ENCODE data around the gene ENTPD5.

The ENTPD5 gene

GRCh38 chr14:73958591-73958990, 60.5 kb downstream of the ENTPD5 start:
- Histone ChIP-seq H3K9me3 (no peaks in the 10 kb centered on the region), H3K4me3 (ENCODE audit: low read depth, low read length) (no peak overlapping the region), H3K27me3 (no peaks in the 10 kb centered on the region), H3K4me1 (no peaks in the 10 kb centered on the region), H3K36me3 (peaks cover 36% of the 10 kb centered on the region)
- no peak for DNase-seq
- peak; percentile 18 for TF ChIP-seq CTCF (IDR thresholded peaks at IDR 0.05; ENCODE audit: low read depth, low read length)

- H3K9me3 ChIP-seq: no peaks in the 10 kb centered on the region
- H3K27me3 ChIP-seq: no peaks in the 10 kb centered on the region
- no peak for DNase-seq
- TF ChIP-seq CTCF (IDR thresholded peaks at IDR 0.05; ENCODE audit: low read depth, low read length): no peak
- H3K4me1 ChIP-seq: no peaks in the 10 kb centered on the region
- peaks cover 28% of the 10 kb centered on the region for H3K36me3 ChIP-seq
- H3K4me3 ChIP-seq (ENCODE audit: low read depth, low read length): no peak overlapping the region
Measured at GRCh38 chr14:73955674-73956073, 63.4 kb downstream of the ENTPD5 start.

- Histone ChIP-seq H3K36me3 (peaks cover 21% of the 10 kb centered on the region), H3K9me3 (no peaks in the 10 kb centered on the region), H3K27me3 (no peaks in the 10 kb centered on the region), H3K4me3 (ENCODE audit: low read depth, low read length) (no peak overlapping the region), H3K4me1 (no peaks in the 10 kb centered on the region)
- DNase-seq: no peak
- no peak for TF ChIP-seq CTCF (IDR thresholded peaks at IDR 0.05; ENCODE audit: low read depth, low read length)
Measured at GRCh38 chr14:73953731-73954130, 65.4 kb downstream of the ENTPD5 start.

GRCh38 chr14:73949752-73950734, 69.0 kb downstream of the ENTPD5 start, which contains the start of the genes COQ6 and FAM161B:
COQ6 (plus strand) TSS chr14:73950302; CDS start chr14:73950333, 31 bp downstream.
FAM161B (minus strand) TSS chr14:73950094; CDS start chr14:73950026, 68 bp downstream.
- peak; percentile 10; the same call in 1 of the 2 replicates for TF ChIP-seq CTCF (IDR thresholded peaks at IDR 0.05; ENCODE audit: low read depth, low read length)
- H3K36me3 ChIP-seq: peaks cover 8% of the 10 kb centered on the region
- no peaks in the 10 kb centered on the region for H3K27me3 ChIP-seq
- H3K4me1 ChIP-seq: no peaks in the 10 kb centered on the region
- peak; percentile 94 for DNase-seq
- H3K9me3 ChIP-seq: no peaks in the 10 kb centered on the region
- peak within 1 kb of the TSS; percentile 77 for H3K4me3 ChIP-seq (ENCODE audit: low read depth, low read length)

GRCh38 chr14:73945159-73945670, 73.9 kb downstream of the ENTPD5 start:
- Histone ChIP-seq H3K4me1 (no peaks in the 10 kb centered on the region), H3K27me3 (no peaks in the 10 kb centered on the region), H3K4me3 (ENCODE audit: low read depth, low read length) (no peak overlapping the region), H3K36me3 (no peaks in the 10 kb centered on the region), H3K9me3 (no peaks in the 10 kb centered on the region)
- DNase-seq: no peak
- no peak for TF ChIP-seq CTCF (IDR thresholded peaks at IDR 0.05; ENCODE audit: low read depth, low read length)
